GM23248 (cell line): Measurements from ENCODE around the gene SEMA5A. TPM values are rescaled to one million over a fixed set of nuclear protein-coding genes. Genes with fewer than 3 reads are reported as not detected.

ENCODE experiments used
- DNase-seq: peaks from one replicate; pipeline ENCODE4 v3.0.0-alpha.2; 2015
- H2AFZ ChIP-seq: fragments of 200-600 bp; sonication (generic); 2 replicates; pipeline ENCODE4 v1.6.1; 2016; ENCODE audit warnings: antibody characterized with exemption
- H3F3A ChIP-seq: fragments of 200-600 bp; sonication (generic); 2 replicates; pipeline ENCODE4 v1.6.1; 2016; ENCODE audit warnings: mild to moderate bottlenecking, antibody characterized with exemption, mixed run types; ENCODE audit not compliant: insufficient read depth
- H3K27ac ChIP-seq: fragments of 200-600 bp; sonication (generic); 2 replicates; pipeline ENCODE4 v1.5.1; 2016; ENCODE audit warnings: mild to moderate bottlenecking
- H3K27me3 ChIP-seq: fragments of 200-600 bp; sonication (generic); replicated peaks from 2 replicates; pipeline ENCODE4 v1.6.1; 2016; ENCODE audit warnings: mild to moderate bottlenecking; ENCODE audit not compliant: insufficient read depth
- H3K36me3 ChIP-seq: fragments of 200-600 bp; sonication (generic); 2 replicates; pipeline ENCODE4 v1.6.1; 2016; ENCODE audit warnings: low read depth, mild to moderate bottlenecking
- H3K4me1 ChIP-seq: fragments of 200-600 bp; sonication (generic); 2 replicates; pipeline ENCODE4 v1.6.1; 2016; ENCODE audit warnings: mild to moderate bottlenecking; ENCODE audit not compliant: insufficient read depth
- H3K4me2 ChIP-seq: fragments of 200-600 bp; sonication (generic); one replicate; pipeline ENCODE4 v1.6.1; 2016; ENCODE audit warnings: mild to moderate bottlenecking; ENCODE audit not compliant: unreplicated experiment
- H3K4me3 ChIP-seq: fragments of 200-600 bp; sonication (generic); 2 replicates; pipeline ENCODE4 v1.5.1; 2016; ENCODE audit warnings: mild to moderate bottlenecking
- H3K79me2 ChIP-seq: fragments of 200-600 bp; sonication (generic); 2 replicates; pipeline ENCODE4 v1.6.1; 2016; ENCODE audit warnings: mild to moderate bottlenecking; ENCODE audit not compliant: insufficient read depth
- H3K9ac ChIP-seq: fragments of 200-600 bp; sonication (generic); 2 replicates; pipeline ENCODE4 v1.6.1; 2016; ENCODE audit warnings: mild to moderate bottlenecking
- H3K9me2 ChIP-seq: fragments of 200-600 bp; sonication (generic); 2 replicates; pipeline ENCODE4 v1.6.1; 2016; ENCODE audit warnings: mixed run types, mild to moderate bottlenecking, moderate library complexity; ENCODE audit not compliant: insufficient read depth
- H3K9me3 ChIP-seq: fragments of 200-600 bp; sonication (generic); one replicate; pipeline ENCODE4 v1.6.1; 2017; ENCODE audit warnings: low read depth
- H4K20me1 ChIP-seq: fragments of 200-600 bp; sonication (generic); 2 replicates; pipeline ENCODE4 v1.6.0; 2016; ENCODE audit not compliant: insufficient read depth
- EZH2 ChIP-seq: fragments of 200-600 bp; sonication (generic); IDR thresholded peaks from 2 replicates; pipeline ENCODE4 v1.6.1; 2018; ENCODE audit warnings: antibody characterized with exemption, mild to moderate bottlenecking; ENCODE audit not compliant: insufficient read depth, poor library complexity, severe bottlenecking
- EZH2phosphoT487 ChIP-seq: fragments of 200-600 bp; sonication (generic); IDR thresholded peaks from 2 replicates; pipeline ENCODE4 v1.6.1; 2018; ENCODE audit warnings: antibody characterized with exemption, moderate library complexity, mild to moderate bottlenecking, low read depth; ENCODE audit not compliant: insufficient read depth
- WGBS, 2 experiments: methylation state at CpG; one replicate each; pipeline ENCODE4 v1.1.6; 2015 to 2017; ENCODE audit warnings: low lambda C conversion rate in 2 of 2, low coverage in 1 of 2; ENCODE audit errors: missing lambda C conversion rate in 2 of 2; 5-methylcytosine and 5-hydroxymethylcytosine counted together
- in situ Hi-C: fragments of 300-500 bp; cut with MboI; formaldehyde crosslinking; loops from 2 replicates; pipeline ENCODE4 v1.15.0; 2020
- polyA plus RNA-seq: library from polyadenylated mRNA; unstranded; fragments of >200 nt; fragmentation: Nextera tagmentation; extraction: Ambion mirVana; gene quantifications from 2 replicates; pipeline ENCODE4 v1.2.1, GENCODE V29; 2016
- total RNA-seq: library from RNA; depleted of rRNA; stranded (reverse); fragments of >200 nt; shearing (Covaris generic); gene quantifications from 2 replicates; pipeline ENCODE4 v1.2.3, GENCODE V29; 2014

Gene SEMA5A
- total and polyA plus RNA-seq, 2 experiments from 2014 or later, result 33.5 to 38.2 TPM

DNA sequence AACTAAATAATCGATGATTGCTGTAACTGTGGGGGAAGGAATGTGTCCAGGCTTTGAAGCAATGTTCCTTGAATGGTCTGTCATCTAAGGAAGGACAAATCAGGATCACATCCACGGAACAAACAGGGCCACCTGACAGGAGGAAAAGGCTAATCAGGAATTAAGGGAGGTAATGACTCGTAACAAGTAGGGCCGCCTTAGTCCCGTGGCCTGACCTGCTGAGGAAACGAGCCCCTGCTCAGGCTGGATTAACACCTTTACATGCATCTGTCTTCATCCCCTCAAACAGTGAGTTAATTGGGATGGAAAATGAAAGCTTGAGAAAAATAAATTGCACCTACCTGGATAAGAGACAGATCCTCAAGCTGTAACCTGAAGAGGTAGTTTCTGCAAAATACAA is 227.8 kb downstream of the SEMA5A start:
- TF ChIP-seq EZH2phosphoT487, result no peak
- TF ChIP-seq EZH2, result no peak
- H3F3A ChIP-seq, result no peaks in the 10 kb centered on the region
- H3K79me2 ChIP-seq, result no peaks in the 10 kb centered on the region
- in situ Hi-C loops, result no loop called here
- peaks cover 14% of the 10 kb centered on the region; the same call in 1 of the 2 replicates for H3K36me3 ChIP-seq
- no peaks in the 10 kb centered on the region for H4K20me1 ChIP-seq
- H3K9me3 ChIP-seq, result no peaks in the 10 kb centered on the region
- DNase-seq, result no peak
- no peak overlapping the region for H3K9ac ChIP-seq
- no peak overlapping the region for H2AFZ ChIP-seq
- H3K4me2 ChIP-seq, result no peak overlapping the region
- H3K27me3 ChIP-seq, result no peaks in the 10 kb centered on the region
- H3K9me2 ChIP-seq, result no peaks in the 10 kb centered on the region
- H3K4me1 ChIP-seq, result no peaks in the 10 kb centered on the region
- H3K27ac ChIP-seq, result no peak overlapping the region
- 89 to 97% methylated on average over 6 of the region's 6 CpGs for WGBS, 2 experiments
- H3K4me3 ChIP-seq, result no peak overlapping the region

DNA sequence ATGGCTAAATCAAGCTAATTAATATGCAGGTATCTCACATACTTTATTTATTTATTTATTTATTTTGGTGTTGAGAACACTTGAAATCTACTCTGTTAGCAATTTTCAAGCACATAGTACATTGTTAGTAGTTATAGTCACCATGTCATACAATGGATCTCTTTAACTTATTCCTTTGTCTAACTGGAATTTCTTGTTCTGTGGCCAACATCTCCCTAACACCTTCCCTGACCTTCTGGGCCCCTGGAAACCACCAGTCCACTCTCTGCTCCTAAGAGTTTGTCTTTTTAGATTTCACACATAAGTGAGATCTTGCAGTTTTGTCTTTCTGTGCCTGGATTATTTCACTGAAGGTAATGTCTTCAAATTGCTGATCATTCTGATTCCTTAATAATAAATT is 229.1 kb downstream of the SEMA5A start:
- H3K27ac ChIP-seq, result no peak overlapping the region
- in situ Hi-C loops, result no loop called here
- H3K4me2 ChIP-seq, result no peak overlapping the region
- no peak overlapping the region for H3K9ac ChIP-seq
- no peaks in the 10 kb centered on the region for H3K4me1 ChIP-seq
- no peak overlapping the region for H2AFZ ChIP-seq
- H3K27me3 ChIP-seq, result no peaks in the 10 kb centered on the region
- H3K4me3 ChIP-seq, result no peak overlapping the region
- no peaks in the 10 kb centered on the region for H3F3A ChIP-seq
- no peak for DNase-seq
- H3K9me3 ChIP-seq, result no peaks in the 10 kb centered on the region
- TF ChIP-seq EZH2phosphoT487 (no peak), EZH2 (no peak)
- no peaks in the 10 kb centered on the region for H4K20me1 ChIP-seq
- H3K36me3 ChIP-seq, result peaks cover 14% of the 10 kb centered on the region; the same call in 1 of the 2 replicates
- no peaks in the 10 kb centered on the region for H3K79me2 ChIP-seq
- H3K9me2 ChIP-seq, result no peaks in the 10 kb centered on the region

GRCh38 chr5:9316041-9316440 is 229.8 kb downstream of the SEMA5A start:
- in situ Hi-C loops, result no loop called here
- H3K9me3 ChIP-seq, result no peaks in the 10 kb centered on the region

DNA sequence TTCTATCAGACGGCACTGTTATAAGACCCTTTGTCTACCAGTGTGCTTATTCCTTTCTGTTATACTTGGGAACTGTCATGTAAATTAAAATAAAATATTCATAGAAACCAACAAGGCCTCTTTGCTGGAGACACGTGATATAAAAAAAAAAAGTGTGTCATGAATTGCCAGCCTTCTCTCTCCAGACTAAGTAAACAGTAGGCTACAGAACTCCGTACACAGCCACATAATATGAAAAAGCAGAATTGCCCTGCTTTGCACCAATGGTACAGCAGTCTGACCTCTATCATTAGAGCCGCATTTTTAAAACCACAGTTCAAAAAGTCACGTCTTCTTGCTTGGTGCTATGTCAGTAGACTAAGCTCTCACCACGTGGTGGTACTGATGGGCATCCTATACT is 231.3 kb downstream of the SEMA5A start:
- no peak overlapping the region for H3K9ac ChIP-seq
- H3K27ac ChIP-seq, result no peak overlapping the region
- TF ChIP-seq EZH2 (no peak), EZH2phosphoT487 (no peak)
- no peak overlapping the region for H3K4me3 ChIP-seq
- peaks cover 14% of the 10 kb centered on the region; the same call in 1 of the 2 replicates for H3K36me3 ChIP-seq
- in situ Hi-C loops, result no loop called here
- H3K79me2 ChIP-seq, result no peaks in the 10 kb centered on the region
- H3K27me3 ChIP-seq, result no peaks in the 10 kb centered on the region
- no peak overlapping the region for H2AFZ ChIP-seq
- no peaks in the 10 kb centered on the region for H3K9me2 ChIP-seq
- H3F3A ChIP-seq, result no peaks in the 10 kb centered on the region
- no peaks in the 10 kb centered on the region for H4K20me1 ChIP-seq
- no peak for DNase-seq
- WGBS, 2 experiments, result 72 to 73% methylated on average over 6 of the region's 6 CpGs
- H3K9me3 ChIP-seq, result no peaks in the 10 kb centered on the region
- H3K4me2 ChIP-seq, result no peak overlapping the region
- H3K4me1 ChIP-seq, result no peaks in the 10 kb centered on the region

More at GRCh38 chr5:9316041-9316440, 229.8 kb downstream of the SEMA5A start:
- Histone ChIP-seq H3K9me2 (no peaks in the 10 kb centered on the region), H3K4me1 (no peaks in the 10 kb centered on the region), H3K36me3 (peaks cover 14% of the 10 kb centered on the region; the same call in 1 of the 2 replicates), H4K20me1 (no peaks in the 10 kb centered on the region), H3K27me3 (no peaks in the 10 kb centered on the region), H3K4me3 (no peak overlapping the region), H3K27ac (no peak overlapping the region), H3K79me2 (no peaks in the 10 kb centered on the region), H2AFZ (no peak overlapping the region), H3K4me2 (no peak overlapping the region), H3F3A (no peaks in the 10 kb centered on the region), H3K9ac (no peak overlapping the region)
- whole genome bisulfite sequencing, 2 experiments, result 82 to 86% methylated on average over 3 of the region's 3 CpGs
- no peak for DNase-seq
- TF ChIP-seq EZH2phosphoT487, result no peak
- TF ChIP-seq EZH2, result no peak

DNA sequence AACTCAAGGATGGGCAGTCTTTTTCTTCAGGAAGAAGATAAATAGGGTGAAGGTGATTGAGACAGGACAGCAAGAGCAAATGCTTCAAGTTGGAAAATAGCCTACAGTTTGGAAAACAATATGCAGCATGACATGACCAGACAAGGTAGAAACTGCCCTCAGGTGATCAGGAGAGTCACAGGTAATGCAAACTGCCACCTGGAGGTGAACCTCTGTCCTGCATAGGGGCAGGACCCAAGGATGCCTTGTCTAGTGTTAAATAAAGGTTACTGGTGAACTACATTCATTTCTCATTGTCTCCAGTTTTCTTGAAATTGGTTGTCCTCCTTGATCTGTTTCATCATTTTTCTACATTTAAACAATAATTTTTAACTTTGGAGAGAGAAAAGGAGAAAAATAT is 232.1 kb downstream of the SEMA5A start:
- H3K4me1 ChIP-seq, result no peaks in the 10 kb centered on the region
- no peak overlapping the region for H3K9ac ChIP-seq
- H3F3A ChIP-seq, result no peaks in the 10 kb centered on the region
- no peaks in the 10 kb centered on the region for H3K79me2 ChIP-seq
- H3K9me3 ChIP-seq, result no peaks in the 10 kb centered on the region
- in situ Hi-C loops, result no loop called here
- no peak overlapping the region for H2AFZ ChIP-seq
- H3K27ac ChIP-seq, result no peak overlapping the region
- H3K27me3 ChIP-seq, result no peaks in the 10 kb centered on the region
- H3K9me2 ChIP-seq, result no peaks in the 10 kb centered on the region
- H3K36me3 ChIP-seq, result peaks cover 13% of the 10 kb centered on the region; the same call in 1 of the 2 replicates
- no peak for TF ChIP-seq EZH2
- TF ChIP-seq EZH2phosphoT487, result no peak
- no peaks in the 10 kb centered on the region for H4K20me1 ChIP-seq
- H3K4me2 ChIP-seq, result no peak overlapping the region
- no peak overlapping the region for H3K4me3 ChIP-seq
- DNase-seq, result no peak
